H1 (cell line): ENCODE results near the gene AQP4. TPM values are rescaled to one million over a fixed set of nuclear protein-coding genes. Genes with fewer than 3 reads are reported as not detected.

ENCODE experiments used
- CTCF ChIA-PET: fragments of 300-600 bp; sonication (Branson Sonifier 250); formaldehyde crosslinking; loops from one replicate; lab custom pipeline; 2021; ENCODE audit not compliant: partially characterized antibody; lab: Charles Lee
- POLR2A ChIA-PET: fragments of 300-600 bp; sonication (Branson Sonifier 250); formaldehyde crosslinking; loops from one replicate; lab custom pipeline; 2021; ENCODE audit warnings: inconsistent platforms; ENCODE audit not compliant: partially characterized antibody; lab: Charles Lee
- DNase-seq, 2 experiments: peaks; one replicate each; pipeline versions ENCODE4 v3.0.0 to v3.0.0-alpha.2; 2010 to 2022; ENCODE audit warnings: low spot score in 2 of 2, low read depth in 1 of 2, mixed read lengths in 1 of 2
- FAIRE-seq: peaks from 2 replicates; lab custom pipeline; 2011; peaks lifted over from hg19 to GRCh38; lab: Jason Lieb, UNC
- H2AFZ ChIP-seq: 2 replicates; pipeline ENCODE4 v1.8.1; 2012; ENCODE audit warnings: low read length, inconsistent platforms
- H2AK5ac ChIP-seq: 2 replicates; pipeline ENCODE4 v1.6.1; 2013; ENCODE audit warnings: low read depth, low read length
- H2BK120ac ChIP-seq: replicated peaks from 2 replicates; pipeline ENCODE3; 2013; ENCODE audit warnings: low read depth, low read length, inconsistent platforms
- H2BK12ac ChIP-seq: 2 replicates; pipeline ENCODE4 v1.6.1; 2013; ENCODE audit warnings: low read depth, low read length
- H2BK15ac ChIP-seq: 2 replicates; pipeline ENCODE4 v1.6.1; 2013; ENCODE audit warnings: low read length
- H2BK20ac ChIP-seq: 2 replicates; pipeline ENCODE4 v1.6.1; 2013; ENCODE audit warnings: low read length
- H2BK5ac ChIP-seq: 2 replicates; pipeline ENCODE4 v1.6.1; 2013; ENCODE audit warnings: low read depth, low read length
- H3K14ac ChIP-seq: 2 replicates; pipeline ENCODE4 v1.6.1; 2013; ENCODE audit warnings: inconsistent platforms; ENCODE audit not compliant: insufficient read length
- H3K18ac ChIP-seq: 2 replicates; pipeline ENCODE4 v1.6.1; 2013; ENCODE audit warnings: low read length; ENCODE audit errors: extremely low read depth
- H3K23ac ChIP-seq: 2 replicates; pipeline ENCODE4 v1.6.1; 2013; ENCODE audit warnings: inconsistent platforms; ENCODE audit not compliant: insufficient read length
- H3K23me2 ChIP-seq: 2 replicates; pipeline ENCODE4 v1.6.1; 2013; ENCODE audit warnings: low read depth, low read length
- H3K27ac ChIP-seq: 2 replicates; pipeline ENCODE4 v1.6.1; 2011; ENCODE audit warnings: low read depth, low read length, inconsistent platforms
- H3K27me3 ChIP-seq, 4 experiments: replicated peaks in 1 of 4; 1 replicate in 1 of 4; 2 replicates in 3 of 4; pipeline versions ENCODE4 v1.6.1 to v1.8.1; 2011 to 2013; ENCODE audit warnings: low read length in 3 of 4, mild to moderate bottlenecking in 3 of 4, inconsistent platforms in 2 of 4, mixed read lengths in 2 of 4, moderate library complexity in 1 of 4; ENCODE audit not compliant: control insufficient read depth in 3 of 4, insufficient read depth in 3 of 4; ENCODE audit errors: extremely low read depth in 1 of 4
- H3K36me3 ChIP-seq, 4 experiments: 2 replicates each; pipeline versions ENCODE4 v1.6.1 to v1.8.1; 2011 to 2013; ENCODE audit warnings: mild to moderate bottlenecking in 4 of 4, low read length in 3 of 4, moderate library complexity in 2 of 4, control low read depth in 1 of 4, inconsistent platforms in 1 of 4; ENCODE audit not compliant: insufficient read depth in 4 of 4, control insufficient read depth in 2 of 4
- H3K4ac ChIP-seq: replicated peaks from 2 replicates; pipeline ENCODE3; 2013; ENCODE audit warnings: low read length, low read depth, mixed read lengths, inconsistent platforms; ENCODE audit not compliant: insufficient read length
- H3K4me1 ChIP-seq, 4 experiments: replicated peaks in 1 of 4; 1 replicate in 1 of 4; 2 replicates in 3 of 4; pipeline versions ENCODE4 v1.6.1 to v1.8.1; 2011 to 2013; ENCODE audit warnings: low read length in 3 of 4, inconsistent platforms in 2 of 4, mixed read lengths in 1 of 4; ENCODE audit not compliant: insufficient read depth in 4 of 4, control insufficient read depth in 3 of 4
- H3K4me2 ChIP-seq, 2 experiments: 2 replicates each; pipeline versions ENCODE4 v1.6.1 to v1.8.1; 2011 to 2013; ENCODE audit warnings: low read depth in 2 of 2, low read length in 2 of 2, control low read depth in 1 of 2, inconsistent platforms in 1 of 2, mild to moderate bottlenecking in 1 of 2; ENCODE audit not compliant: insufficient read depth in 1 of 2
- H3K4me3 ChIP-seq, 4 experiments: fragments of 200-600, 300-600 bp in 1 of 4; sonication (generic), shearing (Covaris generic), sonication (Bioruptor Twin) in 1 of 4; 2 replicates each; pipeline versions ENCODE4 v1.5.1 to v1.8.1; 2011 to 2016; ENCODE audit warnings: low read length in 4 of 4, low read depth in 3 of 4, control low read depth in 2 of 4, inconsistent platforms in 2 of 4, mild to moderate bottlenecking in 2 of 4, mixed read lengths in 1 of 4, moderate library complexity in 1 of 4; ENCODE audit not compliant: insufficient read depth in 2 of 4; ENCODE audit errors: extremely low read depth in 1 of 4
- H3K56ac ChIP-seq: replicated peaks from 2 replicates; pipeline ENCODE3; 2013; ENCODE audit warnings: low read depth, mild to moderate bottlenecking, mixed read lengths, low read length, inconsistent platforms; ENCODE audit not compliant: insufficient read length
- H3K79me1 ChIP-seq: 2 replicates; pipeline ENCODE4 v1.6.1; 2013; ENCODE audit warnings: low read depth, low read length, control low read depth
- H3K79me2 ChIP-seq, 2 experiments: 2 replicates each; pipeline versions ENCODE4 v1.6.1 to v1.8.1; 2012 to 2013; ENCODE audit warnings: low read length in 2 of 2, mild to moderate bottlenecking in 2 of 2, inconsistent platforms in 1 of 2; ENCODE audit not compliant: insufficient read depth in 2 of 2, control insufficient read depth in 1 of 2
- H3K9ac ChIP-seq, 4 experiments: replicated peaks in 1 of 4; 1 replicate in 1 of 4; 2 replicates in 3 of 4; pipeline versions ENCODE4 v1.6.1 to v1.8.1; 2011 to 2013; ENCODE audit warnings: low read depth in 3 of 4, low read length in 3 of 4, control low read depth in 2 of 4, mild to moderate bottlenecking in 2 of 4, moderate library complexity in 2 of 4, inconsistent platforms in 1 of 4; ENCODE audit errors: extremely low read depth in 1 of 4
- H3K9me3 ChIP-seq, 2 experiments: 2 replicates each; pipeline versions ENCODE4 v1.6.1 to v1.8.1; 2012 to 2013; ENCODE audit warnings: mild to moderate bottlenecking in 2 of 2, moderate library complexity in 2 of 2, control low read depth in 1 of 2, inconsistent platforms in 1 of 2, low read depth in 1 of 2, low read length in 1 of 2, mixed read lengths in 1 of 2; ENCODE audit not compliant: insufficient read depth in 2 of 2
- H4K20me1 ChIP-seq, 2 experiments: replicated peaks in 1 of 2; 2 replicates each; pipeline versions ENCODE3 to v1.8.1; 2011 to 2013; ENCODE audit warnings: inconsistent platforms in 2 of 2, low read length in 2 of 2, mild to moderate bottlenecking in 1 of 2; ENCODE audit not compliant: insufficient read depth in 2 of 2, control insufficient read depth in 1 of 2
- H4K5ac ChIP-seq: 2 replicates; pipeline ENCODE4 v1.6.1; 2013; ENCODE audit warnings: low read length, low read depth, mixed read lengths, inconsistent platforms; ENCODE audit not compliant: insufficient read length
- H4K8ac ChIP-seq: 2 replicates; pipeline ENCODE4 v1.8.0; 2013; ENCODE audit warnings: mild to moderate bottlenecking, moderate library complexity, low read length, inconsistent platforms; ENCODE audit not compliant: insufficient read depth; ENCODE audit errors: extremely low read depth
- H4K91ac ChIP-seq: replicated peaks from 2 replicates; pipeline ENCODE3; 2013; ENCODE audit warnings: low read length, mixed read lengths, inconsistent platforms; ENCODE audit not compliant: insufficient read length
- BRCA1 ChIP-seq: IDR thresholded peaks from 2 replicates; pipeline ENCODE4 v1.6.1; 2012; ENCODE audit warnings: low read depth, low read length, improper control_type of control experiment
- CHD2 ChIP-seq: IDR thresholded peaks from 2 replicates; pipeline ENCODE4 v1.6.1; 2012; ENCODE audit warnings: low read length, improper control_type of control experiment
- CTBP2 ChIP-seq: IDR thresholded peaks from 2 replicates; pipeline ENCODE4 v1.7.0; 2011; ENCODE audit warnings: borderline replicate concordance, mild to moderate bottlenecking, moderate library complexity, mixed read lengths, low read length; ENCODE audit not compliant: insufficient read depth, insufficient read length
- EP300 ChIP-seq, 2 experiments: IDR thresholded peaks; 1 replicate in 1 of 2; 2 replicates in 1 of 2; pipeline ENCODE4 v1.6.1; 2011 to 2012; ENCODE audit warnings: low read depth in 2 of 2, low read length in 2 of 2, mild to moderate bottlenecking in 2 of 2, borderline replicate concordance in 1 of 2, inconsistent platforms in 1 of 2, moderate library complexity in 1 of 2
- KDM4A ChIP-seq: IDR thresholded peaks from one replicate; pipeline ENCODE4 v1.7.1; 2012; ENCODE audit warnings: low read depth, mild to moderate bottlenecking, moderate library complexity, low read length, inconsistent platforms; ENCODE audit not compliant: severe bottlenecking
- MAFK ChIP-seq: IDR thresholded peaks from 2 replicates; pipeline ENCODE4 v1.6.1; 2012; ENCODE audit warnings: low read depth, mild to moderate bottlenecking, improper control_type of control experiment, low read length
- NANOG ChIP-seq: IDR thresholded peaks from 2 replicates; pipeline ENCODE4 v1.6.1; 2011; ENCODE audit warnings: low read length, low read depth, mild to moderate bottlenecking, inconsistent platforms; ENCODE audit not compliant: insufficient read depth, poor library complexity, severe bottlenecking
- POLR2A ChIP-seq, 2 experiments: IDR thresholded peaks; 1 replicate in 1 of 2; 2 replicates in 1 of 2; pipeline ENCODE4 v1.6.1; 2011; ENCODE audit warnings: low read depth in 2 of 2, low read length in 2 of 2, mild to moderate bottlenecking in 2 of 2; ENCODE audit errors: control extremely low read depth in 1 of 2
- RFX5 ChIP-seq: IDR thresholded peaks from 2 replicates; pipeline ENCODE4 v1.6.1; 2011; ENCODE audit warnings: low read depth, low read length, improper control_type of control experiment, borderline replicate concordance
- TAF1 ChIP-seq: IDR thresholded peaks from 2 replicates; pipeline ENCODE4 v1.6.1; 2011; ENCODE audit warnings: mild to moderate bottlenecking, low read depth, low read length
- ZNF274 ChIP-seq: IDR thresholded peaks from 2 replicates; pipeline ENCODE4 v1.7.0; 2012; ENCODE audit warnings: low read length, borderline replicate concordance; ENCODE audit errors: extremely low read depth
- WGBS, 2 experiments: shearing (Covaris generic) in 1 of 2; methylation state at CpG; one replicate each; pipeline versions ENCODE4 v1.1.6 to v1.1.7; 2013 to 2015; ENCODE audit warnings: low lambda C conversion rate in 2 of 2, mixed read lengths in 2 of 2, inconsistent platforms in 1 of 2, low coverage in 1 of 2, missing lambda C conversion rate in 1 of 2; ENCODE audit not compliant: insufficient replicate concordance in 2 of 2, insufficient coverage in 1 of 2, insufficient read length in 1 of 2; ENCODE audit errors: extremely low coverage in 1 of 2, missing lambda C conversion rate in 1 of 2; 5-methylcytosine and 5-hydroxymethylcytosine counted together
- polyA plus RNA-seq, 7 experiments: library from polyadenylated mRNA; depleted of rRNA in 3 of 7; stranded (reverse) in 5 of 7; unstranded in 2 of 7; fragments of >200 nt in 5 of 7; fragments of 200-250 nt in 2 of 7; gene quantifications; 1 replicate in 5 of 7; 2 replicates in 1 of 7; 4 replicates in 1 of 7; pipeline versions ENCODE4 v1.2.1 to v1.2.3, GENCODE V29; 2011 to 2013; ENCODE audit warnings: missing spikeins in 2 of 7, mixed read lengths in 2 of 7
- total RNA-seq: library from RNA; stranded (reverse); fragmentation: NEBNext Ultra II Directional; extraction: Animal tissue kit (Norgen Biotek cat#: 25700); gene quantifications from 2 replicates; pipeline ENCODE4 v1.2.1, GENCODE V29; 2021

AQP4 gene
- total and polyA plus RNA-seq, 2 of the 8 experiments (the other 6 are each of a cell fraction or from before 2014, with no cell fraction given): 2.2 to 2.8 TPM

- no peak overlapping the region for H3K4ac ChIP-seq
- no peak overlapping the region for H3K27ac ChIP-seq
- H3K4me2 ChIP-seq: peak overlapping the region; percentile 67 to 88
- H2BK12ac ChIP-seq: peak overlapping the region; percentile 69; the same call in 1 of the 2 replicates
- H3K79me2 ChIP-seq: no peaks in the 10 kb centered on the region
- H2AFZ ChIP-seq: peak overlapping the region; percentile 98
- H3K23ac ChIP-seq: no peak overlapping the region
- ChIA-PET CTCF (interaction anchor here (0.6 to 1.8 kb wide), 7 partner anchors 10 to 214 kb away, joined by 3 to 5 read pairs (median 3); no protein-coding TSS in a partner anchor), POLR2A (interaction anchor here (1.0 to 1.1 kb wide), 2 partner anchors 9 to 10 kb away, joined by 3 to 4 read pairs; no protein-coding TSS in a partner anchor)
- peak overlapping the region; percentile 26 to 63 (median 36) for H3K4me3 ChIP-seq
- H3K4me1 ChIP-seq: peaks cover 0 to 17% (median 7%) of the 10 kb centered on the region in 4 experiments; a peak in 5 of 7 replicates
- H2BK20ac ChIP-seq: no peak overlapping the region; the same call in 1 of the 2 replicates
- H3K36me3 ChIP-seq: no peaks in the 10 kb centered on the region
- no peak for FAIRE-seq
- H3K27me3 ChIP-seq: peaks cover 0 to 5% (median 3%) of the 10 kb centered on the region in 4 experiments; a peak in 3 of 7 replicates
- H2BK15ac ChIP-seq: peak overlapping the region; percentile 76; the same call in 1 of the 2 replicates
- WGBS, 2 experiments: 11% methylated on average over 38 of the region's 40 CpGs; no CpG with 5 or more reads in 1 of the 2 experiments
- no peak overlapping the region for H3K56ac ChIP-seq
- no peak overlapping the region for H4K5ac ChIP-seq
- no peak overlapping the region; the same call in 1 of the 2 replicates for H2BK5ac ChIP-seq
- no peak overlapping the region for H2AK5ac ChIP-seq
- H4K8ac ChIP-seq: peak overlapping the region; percentile 87
- DNase-seq: peak in 1 of 2 experiments; percentile 78
- H4K91ac ChIP-seq: peak overlapping the region; percentile 91
- peak overlapping the region; percentile 38 for H2BK120ac ChIP-seq
- peaks cover 5% of the 10 kb centered on the region; the same call in 1 of the 2 replicates for H3K23me2 ChIP-seq
- H3K9me3 ChIP-seq: no peaks in the 10 kb centered on the region
- no peak overlapping the region for H3K14ac ChIP-seq
- H4K20me1 ChIP-seq: no peaks in the 10 kb centered on the region
- H3K9ac ChIP-seq: peak overlapping the region in 2 of 4 experiments; percentile 16 to 25; a peak in 2 of 7 replicates
- no peaks in the 10 kb centered on the region for H3K79me1 ChIP-seq
- 0 out of 2 replicates have a peak overlapping the region, but pooled peaks have one; percentile 75 for H3K18ac ChIP-seq
- TF ChIP-seq RFX5 (no peak), NANOG (no peak), ZNF274 (no peak), POLR2A (IDR thresholded peaks at IDR 0.05; ENCODE audit: control extremely low read depth in 1 of 2, low read depth in 2 of 2, low read length in 2 of 2) (0 out of 3 replicates have a peak, but pooled peaks of 1 of the 2 experiments have one; percentile 24), CTBP2 (peak; percentile 83), MAFK (no peak), KDM4A (peak; percentile 95), EP300 (IDR thresholded peaks at IDR 0.05; ENCODE audit: borderline replicate concordance in 1 of 2, low read depth in 2 of 2, low read length in 2 of 2) (no peak), CHD2 (no peak), TAF1 (peak; percentile 34; the same call in 1 of the 2 replicates), BRCA1 (no peak)
These were observed 2.2 kb downstream of the AQP4 start for GRCh38 chr18:26863122-26863879.
